GM19240 (cell line): ENCODE data around the gene XXYLT1.

Source experiments
- DNase-seq: peaks from one replicate; pipeline ENCODE4 v3.0.0; 2011; ENCODE audit warnings: low spot score; ENCODE audit not compliant: insufficient read length

The XXYLT1 gene

GRCh38 chr3:195171093-195171873 lies 99.7 kb downstream of the XXYLT1 start:
- DNase-seq: no peak

GRCh38 chr3:195170496-195170895 lies 100.5 kb downstream of the XXYLT1 start:
- DNase-seq: no peak

GRCh38 chr3:195169011-195169649 lies 101.8 kb downstream of the XXYLT1 start:
- DNase-seq: no peak

DNA sequence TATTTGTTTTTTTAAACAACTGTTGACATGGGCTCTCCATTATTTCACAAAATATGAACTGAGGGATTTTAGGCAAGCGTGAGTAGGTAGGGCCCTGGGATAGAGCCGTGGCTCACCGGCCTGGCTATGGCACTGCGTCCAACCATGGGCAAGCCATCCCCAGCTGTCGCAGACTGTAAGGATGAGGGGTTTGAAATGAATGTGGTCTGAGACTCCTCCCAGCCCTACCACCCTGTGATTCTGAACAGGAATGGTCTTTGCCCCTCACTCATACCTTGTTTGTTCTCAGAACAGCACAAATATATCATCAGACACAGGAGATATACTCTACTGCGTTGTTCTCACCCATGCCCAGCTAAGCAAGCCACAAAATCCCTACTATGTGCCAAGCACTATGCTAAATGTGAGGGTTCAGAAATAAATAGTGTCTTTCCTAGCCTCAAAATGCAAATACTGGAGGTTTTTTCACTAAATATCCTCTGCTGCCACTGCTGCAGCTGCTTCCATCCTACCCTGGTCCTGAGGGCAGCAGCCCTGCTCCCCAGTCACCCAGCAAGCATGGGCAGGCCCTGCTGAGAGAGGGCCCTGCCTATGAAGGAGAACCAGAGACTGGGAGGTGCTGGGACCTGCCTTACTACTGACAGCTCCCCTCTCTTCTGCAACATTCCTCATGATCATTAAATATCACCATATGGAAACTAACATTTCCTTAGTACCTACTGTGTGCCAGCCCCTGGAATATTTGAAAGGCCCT lies 102.8 kb downstream of the XXYLT1 start:
- no peak for DNase-seq

DNA sequence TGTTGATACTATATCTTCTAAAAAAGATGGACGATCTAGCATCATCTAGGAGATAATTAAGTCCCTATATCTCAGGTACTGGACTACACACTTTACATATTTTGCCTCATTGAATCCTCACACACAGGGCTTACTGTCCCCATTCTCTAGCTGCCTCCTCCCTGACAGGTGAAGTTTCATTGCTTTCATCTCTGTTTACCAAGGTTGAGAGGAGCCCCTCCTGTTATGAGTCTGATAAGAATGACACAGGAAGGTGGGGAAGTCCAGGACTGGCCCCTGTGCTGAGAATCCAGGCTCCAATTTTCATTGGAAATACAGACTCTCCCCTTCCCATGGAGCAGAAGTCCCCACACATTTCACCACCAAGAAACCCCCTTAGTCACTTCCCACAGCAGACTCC lies 105.2 kb downstream of the XXYLT1 start:
- no peak for DNase-seq

DNA sequence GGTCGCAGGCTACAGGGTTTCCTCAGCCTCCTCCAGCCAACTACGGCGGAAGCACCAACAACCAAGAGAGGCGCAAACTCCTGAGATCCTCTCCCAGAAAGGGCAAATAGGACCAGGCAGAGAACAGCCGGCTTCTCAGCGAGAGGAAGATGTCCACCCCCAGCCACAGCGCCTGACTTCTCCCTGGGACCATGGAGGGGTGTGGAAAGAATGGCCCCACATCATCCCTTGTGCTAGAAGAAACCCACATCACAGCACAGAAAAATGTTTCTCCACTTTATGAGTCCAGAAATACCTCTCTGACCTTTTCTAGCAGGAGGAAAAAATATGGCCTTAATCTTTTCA lies 105.7 kb downstream of the XXYLT1 start:
- no peak for DNase-seq

DNA sequence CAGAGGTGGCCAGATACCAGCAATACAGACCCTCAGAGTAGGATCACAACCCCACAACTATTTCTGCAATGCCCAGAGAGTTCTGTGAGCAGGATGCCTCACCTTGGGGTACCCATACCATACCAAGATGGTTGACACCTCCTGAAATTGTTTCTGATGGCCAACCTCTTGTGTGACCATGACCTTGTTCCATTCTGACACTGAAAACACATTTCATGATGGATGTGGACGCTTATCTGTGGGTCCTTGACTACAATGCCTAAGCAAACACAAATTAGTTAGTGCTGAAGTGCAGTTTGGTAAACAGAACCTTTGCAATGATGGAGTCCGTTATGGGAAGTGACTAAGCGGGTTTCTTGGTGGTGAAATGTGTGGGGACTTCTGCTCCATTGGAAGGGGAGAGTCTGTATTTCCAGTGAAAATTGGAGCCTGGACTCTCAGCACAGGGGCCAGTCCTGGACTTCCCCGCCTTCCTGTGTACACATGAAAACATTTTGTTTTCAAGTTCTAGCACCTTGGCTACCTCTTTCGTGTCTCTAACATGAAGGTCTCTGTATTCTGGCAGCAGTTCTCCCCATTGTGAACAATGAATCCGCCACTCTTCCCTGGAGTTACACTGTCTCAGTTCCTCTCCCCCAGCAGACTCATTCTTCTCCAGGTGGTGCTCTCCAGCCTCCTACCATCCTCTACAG lies 106.2 kb downstream of the XXYLT1 start:
- no peak for DNase-seq

- DNase-seq: no peak
Observed at GRCh38 chr3:195163719-195164572, 107.0 kb downstream of the XXYLT1 start.

DNA sequence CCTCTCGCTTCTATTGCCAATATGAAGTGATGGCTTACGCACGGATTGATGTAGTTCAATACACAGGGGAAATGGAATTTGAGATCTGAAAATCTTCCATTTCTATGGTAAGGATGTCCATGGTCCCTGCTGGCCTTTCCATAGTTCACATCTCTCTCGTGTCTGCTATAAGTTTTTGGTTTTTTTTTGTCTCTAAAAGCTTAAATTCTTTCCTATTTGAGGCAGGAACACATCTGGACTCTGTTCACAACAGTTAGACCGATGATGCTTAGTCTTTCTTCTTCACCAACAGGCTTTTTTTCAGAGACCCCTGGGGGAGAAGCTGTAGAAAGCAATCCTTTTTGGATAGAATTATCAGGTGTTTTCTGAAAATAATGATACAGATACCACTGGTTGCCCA lies 108.1 kb downstream of the XXYLT1 start:
- DNase-seq: no peak

- DNase-seq: peak; percentile 69
Observed at GRCh38 chr3:195162033-195162669, 108.8 kb downstream of the XXYLT1 start.

DNA sequence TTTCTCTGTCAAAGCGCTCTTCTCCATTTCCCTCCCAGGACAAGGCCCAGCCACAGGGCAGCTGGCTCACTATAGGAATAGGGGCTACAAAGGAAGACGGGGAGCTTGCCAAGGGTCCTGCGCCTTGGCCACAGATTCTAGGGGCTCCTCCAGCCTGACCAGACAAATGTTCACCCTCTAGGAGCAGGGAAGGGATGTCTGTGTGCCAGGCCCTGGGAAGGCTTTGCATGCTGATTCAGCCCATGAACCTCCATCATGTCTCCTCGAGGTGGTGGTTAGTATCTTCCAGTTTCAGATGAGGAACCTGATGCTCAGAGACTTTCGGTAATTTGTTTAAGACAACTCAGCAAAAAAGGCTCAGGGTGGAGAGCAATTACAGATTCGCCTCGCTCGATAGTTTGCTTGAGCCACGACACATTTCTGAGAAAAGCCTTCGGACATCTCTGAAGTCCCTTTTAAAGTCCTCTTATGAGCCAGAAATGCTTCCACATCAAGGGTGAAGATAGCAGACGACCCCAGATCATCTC lies 110.0 kb downstream of the XXYLT1 start:
- DNase-seq: no peak

GRCh38 chr3:195160257-195160898 lies 110.6 kb downstream of the XXYLT1 start:
- no peak for DNase-seq

DNA sequence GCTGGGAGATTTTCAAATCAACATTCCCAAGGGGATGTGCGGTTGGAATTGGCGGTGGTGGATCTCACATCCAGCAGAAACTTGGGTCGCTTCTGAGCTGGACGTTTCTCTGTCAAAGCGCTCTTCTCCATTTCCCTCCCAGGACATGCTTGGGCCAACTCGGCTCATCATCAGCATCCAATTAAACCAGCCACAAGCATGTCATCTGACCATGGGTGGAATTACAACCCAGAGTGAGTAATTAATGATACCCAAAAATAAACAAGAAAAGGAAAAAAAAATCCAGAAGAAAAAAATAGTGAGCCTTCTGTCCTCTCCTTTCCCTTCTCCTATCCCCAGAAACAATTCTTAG lies 111.2 kb downstream of the XXYLT1 start:
- no peak for DNase-seq

DNA sequence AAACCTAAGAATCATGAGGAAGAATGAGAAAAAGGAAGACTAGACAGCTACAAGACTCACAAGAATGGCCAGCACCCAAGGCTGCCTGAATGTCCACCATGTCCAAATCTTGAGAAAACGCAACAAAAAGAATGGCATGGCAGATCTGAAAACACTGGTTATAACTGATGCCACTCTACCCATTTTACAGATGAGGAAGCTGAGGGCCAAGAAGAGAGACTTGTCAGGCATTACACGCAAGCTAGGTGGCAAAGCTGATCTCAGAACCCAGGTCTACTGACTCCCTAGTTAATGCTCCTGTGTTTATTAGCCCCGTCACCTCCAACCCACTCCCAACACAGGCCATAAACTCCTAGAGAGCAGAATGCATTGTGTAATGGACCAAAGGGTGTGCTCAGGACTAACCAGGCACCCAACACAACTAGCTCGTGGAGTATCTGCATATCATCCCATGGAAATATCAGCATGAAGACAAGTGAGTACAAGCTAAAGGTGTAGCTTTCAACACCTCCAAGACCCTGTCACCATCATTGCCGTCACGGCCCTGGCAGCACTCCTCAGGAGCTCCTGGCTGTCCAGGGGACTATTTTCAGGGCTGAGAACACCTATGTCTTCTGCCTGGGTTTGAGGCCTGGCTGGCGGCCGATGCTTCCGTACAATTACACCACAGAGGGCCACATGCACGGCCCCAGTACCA lies 111.7 kb downstream of the XXYLT1 start:
- DNase-seq: no peak

DNA sequence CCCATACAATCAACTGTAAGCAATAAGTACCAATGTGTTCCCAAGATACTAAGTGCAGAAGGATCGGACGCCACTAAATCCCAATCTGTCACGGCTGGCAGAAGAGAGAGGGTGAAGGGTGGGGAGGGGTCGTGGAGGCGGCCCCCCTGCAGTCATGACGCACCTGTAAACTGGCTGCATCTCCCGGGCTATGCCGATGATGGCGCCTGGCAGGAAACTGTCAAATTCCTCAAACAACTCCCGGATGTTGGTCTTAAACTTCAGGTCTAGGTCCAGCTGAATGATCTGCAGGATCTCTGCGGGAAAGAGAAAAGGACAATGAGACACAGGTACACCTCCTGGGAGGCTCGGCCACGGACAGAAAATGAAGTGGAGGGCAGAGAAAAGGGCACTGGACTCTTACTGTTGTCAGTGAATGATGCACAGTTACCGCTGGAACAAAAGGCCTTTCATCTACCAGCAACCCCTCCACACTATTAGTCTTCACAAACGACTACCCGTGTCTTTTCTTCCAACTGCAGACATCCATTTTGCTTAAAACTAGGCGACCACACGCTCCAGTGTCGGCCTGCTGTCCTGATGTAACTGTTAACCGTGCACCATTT lies 114.6 kb downstream of the XXYLT1 start:
- no peak for DNase-seq

DNA sequence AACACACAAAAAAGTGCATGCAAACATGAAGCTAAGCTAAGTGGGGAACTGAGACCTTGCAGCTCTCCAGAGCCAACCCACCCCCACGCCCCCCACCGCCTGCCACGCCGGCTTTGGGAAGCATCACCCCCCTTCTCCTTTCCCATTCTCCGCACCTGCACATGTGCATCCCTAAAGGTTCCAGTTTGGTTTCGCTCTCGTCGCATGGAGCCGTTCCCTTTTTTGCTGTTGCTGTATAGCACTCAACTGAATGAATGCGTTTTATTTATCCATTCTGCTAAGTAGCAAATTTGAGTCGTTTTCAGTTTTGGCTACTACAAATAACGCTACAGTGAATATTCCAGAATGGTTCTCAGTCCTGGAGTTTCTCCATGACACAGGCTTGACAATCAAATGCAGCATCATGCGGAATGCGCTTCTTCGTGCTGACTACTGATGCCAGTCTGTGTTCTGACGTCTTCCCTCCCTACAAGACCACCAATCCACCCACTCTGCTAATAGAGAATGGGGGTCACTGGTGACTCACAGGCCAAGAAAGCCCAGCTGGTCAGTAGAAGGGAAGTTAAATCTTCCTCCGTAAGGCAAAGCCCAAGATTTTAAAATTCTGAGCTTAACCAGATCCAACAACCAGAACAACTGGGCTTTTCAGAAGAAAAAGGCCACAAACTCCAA lies 115.3 kb downstream of the XXYLT1 start:
- no peak for DNase-seq

DNA sequence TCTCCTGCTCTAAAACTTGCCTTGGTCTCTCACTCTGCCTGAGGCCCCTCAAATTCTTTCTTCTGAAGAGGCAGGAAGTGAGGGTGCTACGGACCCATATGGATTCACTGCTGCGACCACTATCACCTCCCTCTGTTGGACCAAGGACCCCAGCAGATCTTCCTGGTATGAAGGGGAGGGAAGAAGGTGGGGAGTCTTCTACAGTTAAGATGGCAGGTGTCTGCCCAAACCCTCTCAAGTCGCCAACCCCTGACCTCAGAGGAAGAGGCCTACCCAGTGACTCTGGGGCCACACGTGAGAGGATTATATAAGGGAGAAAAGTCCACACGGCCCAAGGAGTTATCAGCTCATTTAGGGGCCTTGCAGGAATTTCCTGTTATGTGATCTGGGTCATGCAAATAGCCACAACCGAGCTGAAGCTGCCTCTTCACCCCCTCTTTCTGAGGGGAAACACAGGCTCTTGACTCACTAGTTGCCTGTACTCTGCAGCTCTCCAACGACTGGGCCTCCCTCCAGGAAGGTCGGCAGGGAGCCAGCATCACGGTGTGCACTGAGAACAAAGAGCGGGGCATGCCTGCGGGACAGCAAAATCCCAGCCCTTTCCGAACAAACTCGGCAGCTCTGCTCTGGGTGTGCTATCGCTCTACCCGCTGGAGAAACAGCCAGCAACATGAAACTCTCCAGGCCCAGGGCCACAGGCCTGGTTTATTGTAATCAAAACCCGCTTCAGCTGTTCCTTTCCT lies 116.0 kb downstream of the XXYLT1 start:
- no peak for DNase-seq
